HEK293T (cell line): ENCODE data around the gene GIMAP5.

Experiments
- BHLHE40 ChIP-seq: fragments of 450-650 bp; IDR thresholded peaks from 2 replicates; pipeline ENCODE4 v1.6.1; 2016; ENCODE audit warnings: mild to moderate bottlenecking, moderate library complexity, borderline replicate concordance
- FOXK2 ChIP-seq: fragments of 450-650 bp; IDR thresholded peaks from 2 replicates; pipeline ENCODE4 v1.6.1; 2016; ENCODE audit warnings: mild to moderate bottlenecking
- FOXM1 ChIP-seq: fragments of 450-650 bp; IDR thresholded peaks from 2 replicates; pipeline ENCODE4 v1.6.1; 2017; ENCODE audit warnings: mild to moderate bottlenecking, borderline replicate concordance
- HDGF ChIP-seq: fragments of 450-650 bp; IDR thresholded peaks from 2 replicates; pipeline ENCODE4 v1.6.1; 2017; ENCODE audit warnings: antibody characterized with exemption, borderline replicate concordance
- SP1 ChIP-seq: fragments of 450-650 bp; IDR thresholded peaks from 2 replicates; pipeline ENCODE4 v1.6.1; 2017
- SUZ12 ChIP-seq: fragments of 450-650 bp; IDR thresholded peaks from 2 replicates; pipeline ENCODE4 v1.6.1; 2016; ENCODE audit warnings: mild to moderate bottlenecking
- ZNF384 ChIP-seq: fragments of 450-650 bp; IDR thresholded peaks from 2 replicates; pipeline ENCODE4 v1.6.1; 2016

DNA sequence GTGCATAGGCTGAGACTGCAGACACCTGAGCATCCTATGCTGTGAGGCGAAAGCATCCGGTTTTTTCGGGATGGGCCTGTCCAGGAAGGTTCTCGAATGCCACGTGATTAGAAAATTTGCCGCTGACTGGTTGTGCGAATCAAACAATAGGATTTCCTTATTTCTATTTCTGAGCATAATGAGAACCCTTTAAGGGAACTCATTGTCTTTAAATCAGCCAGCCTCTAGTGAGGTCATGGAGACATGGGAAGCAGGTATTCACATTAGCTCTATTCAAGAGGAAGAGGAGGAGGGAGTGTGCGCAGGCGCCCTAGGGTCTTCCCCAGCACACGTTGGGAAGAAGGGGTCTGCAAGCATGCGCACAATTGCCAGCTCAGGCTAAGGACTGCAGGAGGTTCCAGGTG is 15.2 kb upstream of the GIMAP5 start:
- TF ChIP-seq SP1: no peak
- no peak for TF ChIP-seq BHLHE40
- no peak for TF ChIP-seq FOXK2
- no peak for TF ChIP-seq FOXM1
- TF ChIP-seq HDGF: no peak
- TF ChIP-seq ZNF384: no peak
- TF ChIP-seq SUZ12: no peak
